Measurements from ENCODE around the gene METTL22. TPM values are rescaled to one million over a fixed set of nuclear protein-coding genes. Genes with fewer than 3 reads are reported as not detected.

METTL22 gene
- polyA plus RNA-seq, 1 of the 3 experiments (the other 2 are of a cell fraction): 38.3 TPM

GRCh38 chr16:8577678-8578304, 43.7 kb upstream of the METTL22 start:
- no peak for DNase-seq
- TF ChIP-seq TAF1 (IDR thresholded peaks at IDR 0.05; ENCODE audit: borderline replicate concordance, low read depth, low read length) (no peak), JUND (IDR thresholded peaks at IDR 0.05) (no peak), NRF1 (IDR thresholded peaks at IDR 0.05; ENCODE audit: low read depth, low read length) (no peak), FOXJ3 (CRISPR knock-in tag; IDR thresholded peaks at IDR 0.05) (no peak), IRF3 (IDR thresholded peaks at IDR 0.05; ENCODE audit: low read depth, low read length) (no peak), CTCF (IDR thresholded peaks at IDR 0.05) (no peak), YY1 (IDR thresholded peaks at IDR 0.05; ENCODE audit: low read depth) (no peak), CHD2 (IDR thresholded peaks at IDR 0.05; ENCODE audit: low read length, partially characterized antibody) (no peak), FOSL2 (IDR thresholded peaks at IDR 0.05; ENCODE audit: borderline replicate concordance, low read depth) (no peak), USF2 (IDR thresholded peaks at IDR 0.05; ENCODE audit: borderline replicate concordance, low read depth, low read length) (no peak), USF1 (IDR thresholded peaks at IDR 0.05; ENCODE audit: borderline replicate concordance, low read depth) (no peak), MAX (IDR thresholded peaks at IDR 0.05; ENCODE audit: low read depth) (no peak), GABPA (IDR thresholded peaks at IDR 0.05; ENCODE audit: low read depth) (no peak), SIN3A (IDR thresholded peaks at IDR 0.05; ENCODE audit: borderline replicate concordance, low read depth, low read length) (no peak), EP300 (IDR thresholded peaks at IDR 0.05; ENCODE audit: borderline replicate concordance in 1 of 2, low read depth in 1 of 2, low read length in 1 of 2) (no peak)
- Histone ChIP-seq H3K9ac (no peak overlapping the region), H3K27me3 (ENCODE audit: insufficient read depth) (peaks cover 6% of the 10 kb centered on the region; the same call in 1 of the 2 replicates), H3K4me1 (ENCODE audit: control insufficient read depth in 1 of 2, insufficient read depth in 2 of 2, low read depth in 1 of 2, low read length in 1 of 2) (peaks cover 0 to 4% of the 10 kb centered on the region in 2 experiments; a peak in 2 of 4 replicates), H3K79me2 (ENCODE audit: insufficient read depth) (no peaks in the 10 kb centered on the region), H3K4me3 (ENCODE audit: low read depth in 2 of 2, low read length in 1 of 2) (no peak overlapping the region), H3K9me3 (no peaks in the 10 kb centered on the region), H4K20me1 (ENCODE audit: insufficient read depth) (no peaks in the 10 kb centered on the region), H3F3A (replicated peaks; ENCODE audit: insufficient read depth) (no peaks in the 10 kb centered on the region), H3K27ac (ENCODE audit: low read depth in 2 of 2, low read length in 1 of 2) (no peak overlapping the region), H3K36me3 (replicated peaks in 1 of 2; ENCODE audit: control insufficient read depth in 1 of 2, insufficient read depth in 2 of 2, low read length in 1 of 2) (no peaks in the 10 kb centered on the region), H3K4me2 (no peak overlapping the region), H3K9me2 (no peaks in the 10 kb centered on the region), H2AFZ (ENCODE audit: low read depth) (no peak overlapping the region)
- ChIA-PET POLR2A (no interaction called here), CTCF (no interaction called here)
- 40% methylated on average over 10 of the region's 10 CpGs for WGBS (ENCODE audit: low lambda C conversion rate)
